Endothelial cell of umbilical vein (primary cell): ENCODE data around the gene CNDP2. TPM values are rescaled to one million over a fixed set of nuclear protein-coding genes. Genes with fewer than 3 reads are reported as not detected.

Source experiments
- BruUV-seq: library from RNA; stranded (reverse); fragments of 400-500 nt; replicated peaks from 2 replicates; lab custom pipeline; 2021; lab: Mats Ljungman, UMichigan
- CTCF ChIA-PET: fragments of 300-600, 350-600 bp; sonication (Branson Sonifier 250); formaldehyde crosslinking; loops from one replicate; lab custom pipeline; 2021; ENCODE audit warnings: antibody characterized with exemption, inconsistent platforms; lab: Charles Lee
- POLR2A ChIA-PET: fragments of 300-600, 350-600 bp; sonication (Branson Sonifier 250); formaldehyde crosslinking; loops from one replicate; lab custom pipeline; 2021; ENCODE audit warnings: antibody characterized with exemption, inconsistent platforms; lab: Charles Lee
- DNase-seq: peaks from one replicate; pipeline ENCODE4 v3.0.0-alpha.2; 2011; ENCODE audit warnings: low read depth, low spot score
- FAIRE-seq: peaks from 2 replicates; lab custom pipeline; 2011; peaks lifted over from hg19 to GRCh38; lab: Jason Lieb, UNC
- H2AFZ ChIP-seq: 2 replicates; pipeline ENCODE4 v1.6.0; 2012; ENCODE audit warnings: low read depth, low read length, control low read depth, inconsistent platforms
- H3K27ac ChIP-seq: 2 replicates; pipeline ENCODE4 v1.5.1; 2011; ENCODE audit warnings: low read depth, mild to moderate bottlenecking, control low read depth, low read length, moderate library complexity; ENCODE audit not compliant: insufficient read depth
- H3K27me3 ChIP-seq, 2 experiments: 2 replicates each; pipeline versions ENCODE4 v1.6.0 to v1.6.1; 2011; ENCODE audit warnings: low read length in 2 of 2, mixed read lengths in 1 of 2; ENCODE audit not compliant: control insufficient read depth in 2 of 2, insufficient read depth in 2 of 2
- H3K36me3 ChIP-seq, 2 experiments: 2 replicates in 1 of 2; 3 replicates in 1 of 2; pipeline ENCODE4 v1.5.1; 2011; ENCODE audit warnings: low read length in 2 of 2, mild to moderate bottlenecking in 1 of 2, moderate library complexity in 1 of 2; ENCODE audit not compliant: control insufficient read depth in 2 of 2, insufficient read depth in 2 of 2; ENCODE audit errors: extremely low read depth in 1 of 2
- H3K4me1 ChIP-seq: 3 replicates; pipeline ENCODE4 v1.5.1; 2011; ENCODE audit warnings: mild to moderate bottlenecking, low read length; ENCODE audit not compliant: control insufficient read depth, insufficient read depth; ENCODE audit errors: extremely low read depth
- H3K4me2 ChIP-seq: 2 replicates; pipeline ENCODE4 v1.6.1; 2011; ENCODE audit warnings: low read length, control low read depth, mixed read lengths; ENCODE audit not compliant: insufficient read depth
- H3K4me3 ChIP-seq, 3 experiments: fragments of 200-600 bp in 1 of 3; sonication (generic), shearing (Covaris generic) in 1 of 3; replicated peaks in 1 of 3; 2 replicates each; pipeline ENCODE4 v1.5.1; 2011 to 2016; ENCODE audit warnings: control low read depth in 3 of 3, low read length in 3 of 3, mild to moderate bottlenecking in 2 of 3, inconsistent platforms in 1 of 3, low read depth in 1 of 3, moderate library complexity in 1 of 3; ENCODE audit not compliant: insufficient read depth in 1 of 3
- H3K79me2 ChIP-seq: 2 replicates; pipeline ENCODE4 v1.6.0; 2012; ENCODE audit warnings: low read length, inconsistent platforms; ENCODE audit not compliant: control insufficient read depth, insufficient read depth
- H3K9ac ChIP-seq: replicated peaks from 2 replicates; pipeline ENCODE3; 2011; ENCODE audit warnings: low read length, control low read depth; ENCODE audit not compliant: insufficient read depth; ENCODE audit errors: extremely low read depth
- H3K9me1 ChIP-seq: replicated peaks from 3 replicates; pipeline ENCODE4 v1.6.0; 2011; ENCODE audit warnings: mild to moderate bottlenecking, low read length; ENCODE audit not compliant: control insufficient read depth, insufficient read depth; ENCODE audit errors: extremely low read depth
- H3K9me3 ChIP-seq: replicated peaks from 2 replicates; pipeline ENCODE4 v1.5.1; 2012; ENCODE audit warnings: low read length, inconsistent platforms; ENCODE audit not compliant: control insufficient read depth, insufficient read depth
- H4K20me1 ChIP-seq: replicated peaks from 2 replicates; pipeline ENCODE3; 2011; ENCODE audit warnings: mild to moderate bottlenecking, low read length; ENCODE audit not compliant: control insufficient read depth, insufficient read depth; ENCODE audit errors: extremely low read depth
- FOS ChIP-seq: IDR thresholded peaks from 2 replicates; pipeline ENCODE4 v1.6.1; 2011; ENCODE audit warnings: mild to moderate bottlenecking, low read length, moderate library complexity, borderline replicate concordance; ENCODE audit not compliant: insufficient read depth
- GATA2 ChIP-seq: IDR thresholded peaks from 2 replicates; pipeline ENCODE4 v1.7.0; 2011; ENCODE audit warnings: low read depth, mild to moderate bottlenecking, moderate library complexity, mixed read lengths, low read length; ENCODE audit not compliant: insufficient read length, insufficient read depth
- JUN ChIP-seq: IDR thresholded peaks from 2 replicates; pipeline ENCODE4 v1.6.1; 2011; ENCODE audit warnings: borderline replicate concordance, low read depth; ENCODE audit not compliant: insufficient read length, insufficient read depth
- MYC ChIP-seq: IDR thresholded peaks from one replicate; pipeline ENCODE4 v1.6.1; 2011; ENCODE audit warnings: mild to moderate bottlenecking, low read depth, low read length
- POLR2A ChIP-seq: IDR thresholded peaks from 2 replicates; pipeline ENCODE4 v1.6.1; 2012; ENCODE audit warnings: low read depth, mild to moderate bottlenecking, control low read depth, low read length
- dilution Hi-C: fragments of 300-500 bp; cut with MboI; formaldehyde crosslinking; loops from one replicate; pipeline ENCODE4 v1.15.0; 2019; ENCODE audit warnings: low sequenced_read_pairs; ENCODE audit not compliant: extremely low pct_ligation_motif_present
- intact Hi-C: fragments of 100-400 bp; cut with micrococcal nuclease; formaldehyde crosslinking; loops from one replicate; pipeline ENCODE4 v1.10.0; 2022
- polyA plus RNA-seq, 4 experiments: library from polyadenylated mRNA; depleted of rRNA in 3 of 4; stranded (reverse) in 3 of 4; unstranded in 1 of 4; fragments of >200 nt; gene quantifications; 2 replicates each; pipeline versions ENCODE4 v1.2.1 to v1.2.3, GENCODE V29; 2011 to 2012; ENCODE audit warnings: missing spikeins in 1 of 4
- total RNA-seq: library from RNA; stranded (reverse); gene quantifications from 2 replicates; pipeline ENCODE4 v1.2.3, GENCODE V29; 2021
- TF ChIP-seq, protein P1 (sequence below): IDR thresholded peaks from 2 replicates; pipeline ENCODE4 v1.6.1; 2011; ENCODE audit not compliant: insufficient read depth, insufficient read length
- TF ChIP-seq, protein P2 (sequence below), 2 donors: IDR thresholded peaks; 1 replicate in 1 of 2; 2 replicates in 1 of 2; pipeline ENCODE4 v1.5.1; 2011; ENCODE audit warnings: low read length in 2 of 2, mild to moderate bottlenecking in 2 of 2, moderate library complexity in 2 of 2, control low read depth in 1 of 2, inconsistent platforms in 1 of 2, low read depth in 1 of 2; ENCODE audit not compliant: insufficient read depth in 1 of 2; ENCODE audit errors: extremely low read depth in 1 of 2

Gene CNDP2
- total and polyA plus RNA-seq, 2 donors (not counting 3 experiments of a cell fraction or from before 2014, with no cell fraction given): 52.9 to 123 TPM

DNA sequence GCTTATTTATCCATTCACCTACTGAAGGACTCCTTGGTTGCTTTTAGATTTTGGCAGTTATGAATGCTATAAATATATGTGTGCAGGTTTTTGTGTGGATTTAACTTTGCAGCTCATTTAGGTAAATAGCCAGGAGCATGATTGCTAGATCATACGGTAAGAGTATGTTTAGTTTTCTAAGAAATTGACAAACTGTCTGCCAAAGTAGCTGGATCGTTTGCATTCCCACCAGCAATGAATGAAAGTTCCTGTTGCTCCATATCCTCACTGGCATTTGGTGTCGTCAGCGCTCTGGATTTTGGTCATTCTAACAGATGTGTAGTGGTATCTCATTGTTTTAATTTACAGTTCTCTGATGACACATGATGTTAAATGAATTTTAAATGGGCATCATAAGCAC is 30.4 kb upstream of the CNDP2 start:
- TF ChIP-seq GATA2 (no peak), MYC (no peak), POLR2A (no peak), FOS (no peak), JUN (no peak)
- TF ChIP-seq, protein P1, sequence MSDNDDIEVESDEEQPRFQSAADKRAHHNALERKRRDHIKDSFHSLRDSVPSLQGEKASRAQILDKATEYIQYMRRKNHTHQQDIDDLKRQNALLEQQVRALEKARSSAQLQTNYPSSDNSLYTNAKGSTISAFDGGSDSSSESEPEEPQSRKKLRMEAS: no peak
- TF ChIP-seq, protein P2, sequence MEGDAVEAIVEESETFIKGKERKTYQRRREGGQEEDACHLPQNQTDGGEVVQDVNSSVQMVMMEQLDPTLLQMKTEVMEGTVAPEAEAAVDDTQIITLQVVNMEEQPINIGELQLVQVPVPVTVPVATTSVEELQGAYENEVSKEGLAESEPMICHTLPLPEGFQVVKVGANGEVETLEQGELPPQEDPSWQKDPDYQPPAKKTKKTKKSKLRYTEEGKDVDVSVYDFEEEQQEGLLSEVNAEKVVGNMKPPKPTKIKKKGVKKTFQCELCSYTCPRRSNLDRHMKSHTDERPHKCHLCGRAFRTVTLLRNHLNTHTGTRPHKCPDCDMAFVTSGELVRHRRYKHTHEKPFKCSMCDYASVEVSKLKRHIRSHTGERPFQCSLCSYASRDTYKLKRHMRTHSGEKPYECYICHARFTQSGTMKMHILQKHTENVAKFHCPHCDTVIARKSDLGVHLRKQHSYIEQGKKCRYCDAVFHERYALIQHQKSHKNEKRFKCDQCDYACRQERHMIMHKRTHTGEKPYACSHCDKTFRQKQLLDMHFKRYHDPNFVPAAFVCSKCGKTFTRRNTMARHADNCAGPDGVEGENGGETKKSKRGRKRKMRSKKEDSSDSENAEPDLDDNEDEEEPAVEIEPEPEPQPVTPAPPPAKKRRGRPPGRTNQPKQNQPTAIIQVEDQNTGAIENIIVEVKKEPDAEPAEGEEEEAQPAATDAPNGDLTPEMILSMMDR (IDR thresholded peaks at IDR 0.05; ENCODE audit: extremely low read depth in 1 of 2, insufficient read depth in 1 of 2, low read depth in 1 of 2, low read length in 2 of 2): no peak
- BruUV-seq: no TSS peak
- Histone ChIP-seq H3K9ac (no peak overlapping the region), H4K20me1 (no peaks in the 10 kb centered on the region), H3K27ac (no peak overlapping the region), H3K79me2 (no peaks in the 10 kb centered on the region), H3K36me3 (no peaks in the 10 kb centered on the region), H2AFZ (no peak overlapping the region), H3K27me3 (peaks cover 0 to 4% of the 10 kb centered on the region in 2 experiments), H3K4me2 (no peak overlapping the region), H3K9me1 (no peaks in the 10 kb centered on the region), H3K9me3 (no peaks in the 10 kb centered on the region), H3K4me3 (no peak overlapping the region), H3K4me1 (peaks cover 5% of the 10 kb centered on the region)
- intact Hi-C loops (loop anchor here (10.0 kb wide), 1 partner anchor 61 kb away; no protein-coding TSS in a partner anchor), dilution Hi-C loops (no loop called here)
- DNase-seq: no peak
- ChIA-PET POLR2A (no interaction called here), CTCF (no interaction called here)
- FAIRE-seq: no peak
